ENCODE data around the gene OLFM2.
"Not testable (repeated sequence)": the region's sequence is repeated elsewhere in the genome, so short reads cannot be mapped to it uniquely, and the experiment has no call there.

Gene OLFM2

DNA sequence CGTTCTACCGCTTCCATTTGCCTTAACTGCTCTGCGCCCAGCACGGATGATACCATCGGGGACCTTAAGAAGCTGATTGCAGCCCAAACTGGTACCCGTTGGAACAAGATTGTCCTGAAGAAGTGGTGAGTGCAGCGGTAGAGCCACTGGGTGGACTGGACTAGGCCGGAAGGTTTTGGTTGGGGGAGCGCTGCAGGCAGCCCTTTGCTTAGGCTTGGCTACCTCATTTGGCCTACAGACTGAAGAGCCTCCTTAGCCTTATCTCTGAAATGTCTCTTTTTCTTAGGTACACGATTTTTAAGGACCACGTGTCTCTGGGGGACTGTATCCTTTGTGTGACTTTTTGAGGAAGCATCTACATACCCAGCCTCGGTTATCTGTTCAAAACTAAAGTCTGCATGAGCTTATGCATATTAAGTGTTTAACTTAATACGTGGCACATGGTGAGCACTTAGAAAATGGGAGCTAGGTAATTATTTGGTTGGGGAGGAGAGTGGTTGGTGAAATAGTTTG lies 107.7 kb downstream of the OLFM2 start:
- DNase-seq (ENCODE audit: low read depth), result no peak

DNA sequence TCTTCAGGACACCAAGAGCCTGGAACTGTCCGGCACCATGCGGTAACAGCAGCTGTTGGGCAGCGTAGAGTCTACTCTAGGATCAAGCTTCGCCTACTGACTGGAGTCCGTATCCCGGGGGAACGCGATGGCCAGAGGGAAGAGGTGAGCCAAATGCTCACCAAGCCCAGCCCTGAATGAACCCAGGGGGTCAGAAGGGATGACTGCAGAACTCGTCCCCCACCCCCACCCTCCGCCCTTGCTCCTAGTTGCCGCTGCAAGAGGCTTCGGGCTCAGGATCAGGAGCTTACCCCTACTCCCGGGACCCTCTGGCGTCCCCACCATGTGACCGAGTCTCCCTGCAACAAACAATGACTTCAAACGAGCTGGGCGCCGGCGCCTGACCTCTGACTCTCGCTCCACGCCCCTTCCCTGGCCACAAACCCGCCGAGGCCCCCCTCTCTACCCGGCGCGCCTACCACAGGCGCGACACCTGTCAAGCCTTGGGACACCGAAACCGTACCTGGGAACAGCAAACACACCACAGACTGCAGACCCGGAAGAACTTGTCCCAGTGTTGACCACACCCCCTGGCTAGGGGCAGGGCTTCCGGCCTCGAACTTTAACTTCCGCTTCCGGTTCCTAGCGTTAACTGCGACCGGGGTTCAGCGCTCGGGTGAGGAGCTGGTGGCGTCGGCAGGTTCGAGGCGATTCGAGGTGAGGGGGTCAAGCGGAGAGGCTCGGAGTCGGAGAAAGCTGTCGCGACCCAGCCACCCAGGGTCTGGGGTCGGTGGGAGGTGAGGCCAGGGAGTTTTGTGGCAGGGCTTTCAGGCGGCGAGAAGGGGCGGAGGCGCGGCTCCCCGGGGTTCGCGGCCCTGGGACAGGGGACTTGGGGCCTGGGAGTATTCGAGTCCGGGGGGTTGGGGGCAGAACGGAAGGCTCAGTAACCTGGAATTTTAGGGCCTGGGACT lies 108.8 kb downstream of the OLFM2 start, which contains the start of gene UBL5:
Gene UBL5, plus strand, starts transcription at position 630 of the 950 bp plus-strand sequence. CDS start 420 bp downstream, outside the sequence.
- DNase-seq (ENCODE audit: low read depth), result peak; percentile 34

DNA sequence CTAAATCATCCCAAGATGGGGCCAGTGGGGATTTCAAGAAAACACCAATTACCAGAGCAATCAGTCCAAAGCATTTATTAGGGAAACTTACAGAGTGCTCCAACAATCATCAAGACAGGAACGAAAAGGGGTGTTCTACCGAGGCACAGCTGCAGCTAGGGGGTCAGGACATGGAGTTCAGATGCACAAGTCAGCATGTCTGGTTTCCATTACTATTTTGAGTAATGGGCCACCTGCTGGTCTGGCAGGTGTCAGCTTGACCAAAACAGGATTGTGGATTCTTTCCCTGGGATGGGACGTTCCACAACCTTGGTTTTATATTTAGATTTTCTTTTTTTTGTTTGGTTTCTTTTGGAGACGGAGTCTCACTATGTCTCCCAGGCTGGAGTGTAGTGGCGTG lies 112.5 kb downstream of the OLFM2 start:
- DNase-seq (ENCODE audit: low read depth), result no peak

DNA sequence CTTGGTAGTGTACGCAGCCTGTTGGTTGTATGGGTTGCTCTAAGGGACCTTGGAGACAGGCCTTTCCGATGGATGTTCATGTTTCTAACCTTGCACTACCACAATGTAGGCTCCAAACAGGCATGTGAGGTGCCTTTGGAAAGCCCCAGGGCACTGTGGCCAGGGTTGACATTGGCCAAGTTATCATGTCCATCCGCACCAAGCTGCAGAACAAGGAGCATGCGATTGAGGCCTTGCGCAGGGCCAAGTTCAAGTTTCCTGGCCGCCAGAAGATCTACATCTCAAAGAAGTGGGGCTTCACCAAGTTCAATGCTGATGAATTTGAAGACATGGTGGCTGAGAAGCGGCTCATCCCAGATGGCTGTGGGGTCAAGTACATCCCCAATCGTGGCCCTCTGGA lies 116.3 kb downstream of the OLFM2 start:
- DNase-seq (ENCODE audit: low read depth), result not testable (repeated sequence)

DNA sequence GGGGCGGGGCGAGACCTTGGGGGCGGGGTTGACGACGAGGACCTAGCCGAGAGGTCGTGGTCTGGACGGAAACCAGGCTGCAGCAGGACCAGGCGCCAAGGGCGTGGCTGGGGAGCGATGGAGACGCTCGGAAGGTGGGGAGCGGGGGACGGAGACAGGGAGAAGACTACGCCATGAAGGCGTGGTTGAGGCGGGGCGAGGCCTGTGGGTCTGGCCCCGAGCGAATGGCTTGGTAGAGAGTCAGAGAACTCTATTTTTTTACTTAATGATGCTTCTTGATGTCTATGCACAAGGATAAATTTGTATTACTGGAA lies 116.8 kb downstream of the OLFM2 start:
- DNase-seq (ENCODE audit: low read depth), result no peak

DNA sequence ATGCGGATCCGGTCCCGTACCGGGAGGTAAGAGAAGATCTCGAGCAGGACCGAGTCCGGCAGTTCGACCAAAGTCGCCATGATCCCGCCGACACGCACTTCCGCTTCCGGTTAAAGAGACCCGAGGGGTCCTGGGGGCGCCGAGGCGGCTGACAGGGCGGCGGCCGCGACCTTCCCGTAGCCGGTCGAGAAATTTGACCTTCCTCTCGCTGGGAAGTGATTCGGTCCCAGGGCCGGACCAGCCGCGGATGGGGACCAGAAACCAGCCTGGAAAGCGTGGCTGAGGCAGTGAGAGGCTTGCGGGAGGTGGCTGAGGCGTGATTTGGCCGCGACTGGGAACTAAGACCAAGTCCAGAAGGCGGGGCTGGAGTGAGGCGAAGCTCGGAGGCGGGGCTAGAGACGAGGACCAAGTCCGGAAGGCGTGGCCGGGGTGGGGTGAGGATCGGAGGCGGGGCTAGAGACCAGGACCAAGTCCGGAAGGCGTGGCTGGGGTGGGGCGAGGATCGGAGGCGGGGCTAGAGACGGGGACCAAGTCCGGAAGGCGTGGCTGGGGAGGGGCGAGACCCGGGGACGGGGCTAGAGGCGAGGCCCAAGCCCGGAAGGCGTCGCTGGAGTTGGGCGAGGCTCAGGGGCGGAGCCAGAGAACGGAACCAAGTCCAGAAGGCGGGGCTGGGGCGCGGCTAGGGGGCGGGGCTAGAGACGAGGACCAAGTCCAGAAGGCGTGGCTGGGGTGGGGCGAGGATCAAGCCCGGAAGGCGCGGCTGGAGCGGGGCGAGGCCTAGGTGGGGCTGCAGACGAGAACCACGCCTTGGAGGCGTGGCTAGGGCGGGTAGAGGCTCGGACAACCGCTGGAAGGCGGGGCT lies 117.3 kb downstream of the OLFM2 start, which contains the start of gene FBXL12:
Gene FBXL12, minus strand, starts transcription at position 346 of the 862 bp plus-strand sequence. Its CDS starts 266 bp downstream, at position 80.
- DNase-seq (ENCODE audit: low read depth), result peak; percentile 92

DNA sequence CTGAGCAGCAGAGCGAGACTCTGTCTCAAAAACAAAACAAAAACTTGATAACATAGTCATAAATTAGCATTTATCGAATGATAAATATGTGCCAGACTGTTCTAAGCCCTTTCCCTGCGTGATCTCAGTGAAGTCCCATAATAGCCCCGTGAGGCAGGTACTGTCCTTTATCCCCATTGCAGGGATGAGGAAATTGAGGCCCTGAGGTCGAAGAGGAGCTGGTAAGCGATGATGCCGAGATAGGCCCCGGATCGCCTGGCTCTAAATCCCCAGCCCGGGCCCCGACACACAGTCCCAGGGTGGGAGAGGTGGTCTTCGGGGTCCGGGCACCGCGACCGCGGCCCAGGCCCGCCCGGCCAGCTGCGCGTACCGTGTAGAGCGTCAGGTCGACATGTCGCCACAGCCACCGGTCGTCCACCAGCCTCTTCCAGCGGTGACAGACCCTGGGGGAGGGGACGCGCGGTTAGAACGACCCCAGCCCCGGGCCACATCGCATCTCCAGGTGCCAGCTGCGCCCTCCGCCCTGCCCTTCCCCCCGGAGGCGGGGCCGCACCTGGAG lies 118.1 kb downstream of the OLFM2 start:
- DNase-seq (ENCODE audit: low read depth), result no peak

DNA sequence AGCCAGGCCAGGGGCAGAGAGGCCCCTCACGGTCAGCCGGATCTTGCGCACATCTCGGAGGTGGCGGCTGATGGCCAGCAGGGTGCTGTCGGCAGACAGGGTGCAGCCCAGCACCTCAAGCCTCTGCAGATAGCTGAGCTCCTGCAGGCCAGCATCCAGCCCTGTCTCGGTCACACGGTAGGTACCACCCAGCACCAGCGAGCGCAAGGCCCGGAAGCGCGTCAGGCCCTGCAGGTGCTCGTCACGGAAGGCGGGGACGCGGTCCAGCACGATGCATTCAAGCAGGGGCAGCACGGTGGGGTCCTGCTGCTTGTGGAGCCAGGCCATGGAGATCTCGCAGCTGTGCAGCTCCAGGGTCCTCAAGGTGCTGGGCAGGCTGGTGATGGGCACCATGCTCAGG lies 125.2 kb downstream of the OLFM2 start:
- DNase-seq (ENCODE audit: low read depth), result no peak

DNA sequence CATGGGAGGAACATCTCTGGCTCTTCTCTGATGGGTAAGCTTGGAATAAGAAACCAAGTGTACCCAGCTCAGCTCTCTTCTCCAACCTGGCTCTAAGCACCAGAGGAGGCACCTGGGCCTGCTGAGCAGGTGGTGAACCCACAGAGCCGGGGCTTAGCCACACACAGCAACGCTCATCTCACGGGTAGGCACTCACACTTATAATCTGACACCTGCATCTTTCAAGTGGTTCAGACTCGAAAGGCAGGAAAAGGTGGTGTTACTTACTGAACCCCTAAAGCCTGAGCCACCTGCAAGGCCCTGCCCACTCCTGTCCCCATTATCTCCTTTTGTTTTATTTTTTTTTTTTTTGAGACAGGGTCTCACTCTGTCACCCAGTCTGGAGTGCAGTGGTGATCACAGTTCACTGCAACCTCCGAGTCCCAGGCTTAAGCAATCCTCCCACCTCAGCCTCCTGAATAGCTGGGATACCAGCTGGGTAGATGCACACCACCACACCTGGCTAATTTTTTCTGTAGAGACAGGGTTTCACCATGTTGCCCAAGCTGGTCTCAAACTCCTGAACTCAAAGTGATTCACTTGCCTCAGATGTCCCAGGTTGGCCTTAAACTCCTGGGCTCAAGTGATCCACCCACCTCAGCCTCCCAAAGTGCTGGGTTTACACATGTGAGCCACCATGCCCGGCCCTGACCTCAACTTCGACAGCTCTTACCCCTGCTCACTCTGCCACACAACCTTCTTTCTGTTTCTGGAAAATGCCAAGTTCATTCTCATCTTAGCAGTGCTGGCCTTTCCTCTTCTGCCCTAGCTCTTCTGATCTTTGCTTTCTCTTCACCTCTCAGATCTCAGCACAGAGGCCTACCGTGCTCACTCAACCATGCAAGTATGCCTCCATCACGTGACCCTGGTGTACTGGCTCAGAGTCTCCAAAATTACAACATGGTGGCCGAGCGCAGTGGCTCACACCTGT lies 127.2 kb downstream of the OLFM2 start:
- DNase-seq (ENCODE audit: low read depth), result no peak

DNA sequence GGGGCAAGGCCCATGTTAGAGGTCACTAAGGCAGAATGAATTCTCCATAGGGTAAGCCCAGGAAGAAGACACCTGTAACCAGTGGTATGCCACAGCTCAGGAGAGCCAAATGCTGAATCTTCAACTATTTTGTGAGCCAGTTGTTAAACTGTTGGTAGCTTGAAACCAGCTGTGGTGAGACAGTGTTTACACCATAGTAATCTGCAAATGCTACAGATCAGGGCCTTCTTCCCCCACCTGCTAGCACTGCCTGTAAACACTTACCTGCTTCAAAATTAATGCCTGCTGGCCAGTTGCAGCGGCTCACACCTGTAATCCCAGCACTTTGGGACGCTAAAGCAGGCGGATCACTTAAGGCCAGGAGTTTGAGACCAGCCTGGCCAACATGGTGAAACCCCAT lies 129.5 kb downstream of the OLFM2 start:
- DNase-seq (ENCODE audit: low read depth), result no peak
